Activated CD4-positive, alpha-beta T cell treated with anti-CD3 and anti-CD28 coated beads for 4 hours (primary cell): Measurements from ENCODE around the gene LRP1B.

Source experiments
- DNase-seq, 2 donors: peaks; one replicate each; pipeline ENCODE4 v3.0.0-alpha.2; 2020

Gene LRP1B

DNA sequence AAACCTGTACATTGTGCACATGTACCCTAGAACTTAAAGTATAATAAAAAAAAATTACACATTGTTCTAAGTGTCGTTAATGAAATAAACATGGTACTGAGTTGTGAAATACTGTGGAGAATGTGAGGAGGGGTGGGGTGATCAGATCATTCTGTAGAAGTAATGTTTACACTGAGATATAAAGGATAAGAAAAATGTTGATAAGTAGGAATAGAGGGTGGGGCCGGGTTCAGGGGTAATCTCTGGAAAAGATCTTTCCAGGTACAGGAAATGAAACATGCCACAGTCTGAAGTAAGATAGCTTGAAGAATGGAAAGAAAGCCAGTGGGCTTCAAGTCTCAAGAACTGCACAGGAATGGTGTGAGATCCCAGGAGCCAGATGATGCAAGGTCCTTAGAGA is 1482.4 kb downstream of the LRP1B start:
- no peak for DNase-seq

DNA sequence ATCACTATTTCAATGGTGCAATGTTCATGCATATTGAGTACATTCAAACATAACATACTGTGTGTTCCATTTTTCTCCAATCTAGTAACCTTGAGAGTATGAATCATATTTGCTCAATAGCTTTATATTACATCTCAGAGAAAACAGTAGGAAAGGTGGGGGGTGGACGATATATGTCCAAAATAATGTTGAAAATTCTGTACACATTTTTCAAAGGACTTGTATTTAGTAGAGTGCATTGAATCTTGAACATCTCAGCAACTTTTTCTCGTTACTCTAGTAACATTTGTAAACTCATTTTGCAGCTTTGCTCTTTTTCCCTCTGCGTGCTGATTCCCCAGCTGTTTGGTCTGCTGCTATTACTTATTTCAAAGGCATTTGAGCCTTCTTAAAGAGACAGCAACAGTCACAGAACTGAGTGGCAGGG is 1487.0 kb downstream of the LRP1B start:
- no peak for DNase-seq

DNA sequence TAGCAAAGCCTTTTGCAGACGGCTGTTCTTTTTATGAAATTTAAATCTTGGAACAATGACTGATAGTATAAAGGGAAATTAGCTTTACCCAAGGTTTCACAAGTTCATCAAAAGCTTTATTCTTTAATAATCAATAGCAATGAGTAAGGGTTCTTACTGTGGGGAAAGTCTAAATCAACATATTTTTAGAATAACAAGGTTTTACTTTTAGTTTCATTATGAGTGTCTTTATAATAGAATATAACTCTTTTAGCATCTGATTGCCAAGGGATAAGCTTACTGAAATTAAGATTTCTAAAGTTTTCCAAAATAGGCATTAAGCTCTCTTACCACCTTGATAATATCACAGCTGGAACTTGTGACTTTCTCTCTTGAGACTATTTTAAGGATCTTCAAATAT is 1489.7 kb downstream of the LRP1B start:
- no peak for DNase-seq

DNA sequence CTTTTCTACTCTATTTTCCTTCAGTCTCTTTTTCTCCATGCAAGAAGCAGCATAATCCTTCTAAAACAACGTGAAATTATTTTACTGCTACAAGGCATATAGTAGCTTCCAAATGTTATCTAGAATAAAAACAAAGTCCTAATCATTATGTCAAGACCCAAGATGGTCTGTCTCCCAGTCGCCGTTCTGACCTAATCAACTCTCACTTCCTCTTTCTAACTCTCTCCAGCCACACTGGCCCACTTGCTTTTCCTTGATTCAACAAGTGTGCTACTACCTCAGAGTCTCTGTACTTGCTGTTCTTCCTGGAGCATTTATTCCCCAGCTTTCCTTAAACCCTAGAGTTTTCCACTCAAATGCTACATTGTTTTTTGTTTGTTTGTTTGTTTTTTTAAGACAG is 1491.2 kb downstream of the LRP1B start:
- DNase-seq = no peak

DNA sequence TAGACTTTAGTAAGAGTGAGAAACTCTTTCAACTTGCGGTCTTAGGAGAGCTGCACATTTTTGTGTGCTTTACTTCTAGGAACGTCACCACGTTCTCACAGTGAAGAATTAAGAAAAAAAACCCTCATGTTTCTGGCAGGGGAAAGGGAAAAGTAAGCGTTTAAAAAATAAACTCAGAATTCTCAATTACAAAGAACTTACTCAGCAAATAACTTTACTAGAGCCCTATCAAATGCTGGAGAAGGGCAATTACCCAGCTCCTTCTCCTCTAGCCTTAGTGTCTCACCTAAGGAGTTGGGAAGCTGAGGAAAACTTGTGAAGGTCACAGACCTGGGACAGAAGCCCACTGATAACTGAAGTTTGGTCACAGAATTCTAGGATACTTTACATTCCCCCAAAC is 1500.3 kb downstream of the LRP1B start:
- DNase-seq = no peak

DNA sequence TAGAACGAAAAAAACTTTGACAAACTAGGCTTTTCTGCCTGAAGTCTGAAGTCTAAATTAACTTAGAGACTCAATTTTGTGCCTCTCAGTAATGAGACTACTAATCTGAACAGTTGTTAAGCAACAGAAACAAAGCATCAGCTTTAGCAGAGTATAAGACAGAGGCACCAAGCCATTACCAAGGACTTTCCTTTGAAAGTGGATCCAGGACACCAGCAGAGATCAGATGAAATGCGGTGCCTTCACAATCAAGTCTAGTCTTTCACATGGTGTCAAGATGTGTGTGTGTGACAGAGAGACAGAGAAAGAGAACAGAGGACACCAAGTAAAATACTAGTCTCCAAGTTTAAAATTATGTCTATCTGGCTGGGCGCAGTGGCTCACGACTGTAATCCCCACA is 1502.9 kb downstream of the LRP1B start:
- DNase-seq = no peak

DNA sequence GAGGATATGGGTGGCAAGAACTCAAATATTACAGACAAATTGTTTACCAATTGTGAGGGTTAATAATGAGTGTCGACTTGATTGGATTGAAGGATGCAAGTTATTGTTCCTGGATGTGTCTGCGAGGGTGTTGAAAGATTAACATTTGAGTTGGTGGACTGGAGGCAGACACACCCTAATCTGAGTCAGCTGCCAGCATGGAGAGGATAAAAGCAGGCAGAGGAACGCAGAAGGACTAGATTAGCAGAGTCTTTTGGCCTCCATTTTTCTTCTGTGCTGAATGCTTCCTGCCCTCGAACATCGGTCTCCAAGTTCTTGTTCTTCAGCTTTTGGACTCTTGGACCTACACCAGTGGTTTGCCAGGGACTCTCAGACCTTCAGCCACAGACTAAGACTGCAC is 1503.7 kb downstream of the LRP1B start:
- DNase-seq = no peak

DNA sequence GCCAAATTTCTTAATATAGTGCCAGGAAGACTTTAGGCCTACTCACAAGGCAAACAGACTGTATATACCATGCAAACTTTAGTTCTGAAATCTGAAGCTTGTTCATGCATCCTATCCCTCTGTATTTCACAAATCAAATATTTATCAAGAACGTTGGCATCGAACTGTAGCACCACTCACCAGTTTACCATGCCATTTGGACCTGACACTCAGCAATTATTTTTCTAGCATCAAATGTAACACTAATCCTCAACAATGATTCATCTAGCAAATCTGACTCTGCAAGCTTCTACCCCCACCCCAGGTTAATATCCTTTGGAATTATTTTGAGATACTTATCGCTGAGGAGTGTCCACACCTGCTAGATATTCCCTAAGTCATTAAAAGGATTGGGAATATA is 1506.6 kb downstream of the LRP1B start:
- DNase-seq = no peak

DNA sequence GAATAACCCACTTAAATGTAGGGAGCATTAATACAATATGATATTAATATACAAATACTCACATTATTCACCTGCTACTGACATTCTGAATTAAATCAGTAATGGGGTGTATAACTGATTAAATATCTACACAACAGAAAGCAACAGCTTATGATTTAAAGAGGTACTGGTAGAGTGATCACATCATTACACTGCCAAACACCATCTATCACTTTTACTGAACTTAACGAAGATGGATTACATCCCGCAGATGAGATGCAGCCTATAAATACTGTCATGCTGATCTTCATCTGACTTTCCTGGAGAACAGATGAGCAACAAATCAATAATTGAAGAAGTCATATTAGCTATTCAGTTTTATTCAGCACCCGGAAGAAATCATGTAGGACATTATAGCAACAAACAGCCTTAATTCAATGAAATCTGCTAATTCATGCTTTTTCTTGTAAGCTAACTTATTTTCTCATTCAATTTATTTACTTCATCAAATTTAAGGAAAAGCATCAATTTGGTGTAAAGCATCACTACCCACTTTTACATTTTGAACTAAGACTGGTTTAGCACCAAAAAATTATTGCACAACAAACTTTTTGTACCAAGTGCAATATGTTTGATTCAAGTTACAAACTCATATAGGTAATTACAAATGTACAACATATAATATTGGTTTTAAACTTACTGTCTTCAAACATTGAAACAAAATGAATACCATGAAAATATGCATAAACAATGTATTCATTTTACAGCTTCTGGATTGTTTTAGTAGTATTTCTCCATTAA is 1509.0 kb downstream of the LRP1B start:
- DNase-seq = no peak

DNA sequence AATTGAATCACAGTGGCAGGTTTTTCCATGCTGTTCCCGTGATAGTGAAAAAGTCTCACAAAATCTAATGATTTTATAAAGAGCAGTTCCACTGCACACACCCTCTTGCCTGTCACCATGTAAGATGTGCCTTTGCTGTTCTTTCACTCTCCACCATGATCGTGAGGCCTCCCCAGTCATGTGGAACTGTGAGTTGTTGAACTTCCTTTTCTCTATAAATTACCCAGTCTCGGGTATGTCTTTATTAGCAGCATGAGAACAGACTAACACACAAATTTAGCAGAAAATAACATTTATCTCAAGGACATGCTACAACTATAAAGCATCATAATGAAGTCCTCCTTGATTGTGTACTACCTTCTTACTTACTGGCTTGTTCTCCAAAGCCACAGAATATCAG is 1526.0 kb downstream of the LRP1B start:
- DNase-seq = no peak

DNA sequence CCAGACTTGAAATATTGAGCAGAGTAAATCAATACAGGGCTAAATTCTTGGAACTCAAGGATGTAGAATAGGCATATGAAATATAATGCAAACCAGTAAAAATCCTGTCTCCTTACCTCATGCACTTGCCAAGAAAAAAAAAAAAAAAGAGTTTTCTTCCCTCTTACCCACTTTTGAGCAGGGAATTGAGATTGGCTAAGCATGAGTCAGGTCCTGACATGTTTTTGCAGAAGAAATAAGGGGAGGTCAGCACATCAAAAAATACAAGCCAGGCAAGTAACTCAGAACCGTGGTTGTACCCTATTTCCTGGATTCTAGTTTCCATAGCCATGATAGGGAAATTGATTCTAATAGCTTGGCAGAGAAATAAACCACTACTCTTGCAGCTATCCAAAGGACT is 1526.7 kb downstream of the LRP1B start:
- no peak for DNase-seq

DNA sequence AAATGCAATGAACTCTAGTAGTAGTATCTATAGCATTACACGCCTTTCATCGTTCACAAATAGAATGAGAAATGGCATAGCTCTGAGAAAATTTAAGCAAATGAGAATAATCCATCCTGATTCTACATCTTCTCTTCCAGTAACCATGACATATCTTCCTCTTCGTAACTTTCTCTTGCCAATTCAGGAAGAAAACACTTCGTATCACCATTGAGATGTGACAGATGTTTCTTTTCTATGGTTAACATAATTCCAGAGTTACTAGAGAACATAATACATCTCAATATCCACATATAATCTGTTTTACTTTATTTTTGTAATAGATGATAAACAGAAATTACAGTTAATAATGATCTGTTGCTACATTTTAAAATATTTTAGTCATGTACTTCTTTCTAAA is 1527.4 kb downstream of the LRP1B start:
- DNase-seq = no peak

DNA sequence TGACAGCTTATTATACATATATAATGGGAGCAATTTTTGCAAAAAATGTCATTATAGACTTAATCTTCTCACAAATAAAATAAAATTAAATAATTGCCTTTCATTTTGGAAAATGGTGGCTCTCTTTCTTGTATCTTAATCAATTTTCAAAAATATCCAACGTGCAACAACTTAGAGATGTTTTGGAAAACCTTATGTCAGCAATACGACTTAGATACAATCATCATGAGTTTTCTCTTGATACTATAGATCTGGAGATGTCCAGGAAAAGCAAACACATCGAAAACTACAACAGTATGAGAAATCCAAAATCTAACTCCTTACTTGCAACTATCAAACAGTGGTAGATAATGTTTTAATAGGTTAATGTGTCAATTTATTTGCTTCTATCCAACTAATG is 1529.0 kb downstream of the LRP1B start:
- DNase-seq = no peak

DNA sequence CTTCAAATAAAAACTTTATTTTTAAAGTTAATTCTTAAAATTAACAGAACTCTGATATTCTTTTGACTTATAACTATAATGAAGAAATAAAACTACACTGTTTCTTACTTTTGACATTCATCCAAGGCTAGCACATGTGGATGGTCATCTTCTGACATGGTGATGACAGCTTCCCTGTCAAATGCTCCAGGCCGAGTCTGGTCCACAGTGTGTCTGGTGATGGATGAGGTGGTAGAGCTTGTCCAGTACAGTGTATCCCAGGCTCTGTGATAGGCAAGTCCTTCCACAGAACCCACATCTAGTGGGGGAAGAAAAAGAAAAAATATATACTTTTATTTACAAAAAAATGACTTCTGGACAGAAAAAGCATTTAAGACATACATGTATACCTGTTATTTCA is 1529.5 kb downstream of the LRP1B start:
- DNase-seq = no peak

DNA sequence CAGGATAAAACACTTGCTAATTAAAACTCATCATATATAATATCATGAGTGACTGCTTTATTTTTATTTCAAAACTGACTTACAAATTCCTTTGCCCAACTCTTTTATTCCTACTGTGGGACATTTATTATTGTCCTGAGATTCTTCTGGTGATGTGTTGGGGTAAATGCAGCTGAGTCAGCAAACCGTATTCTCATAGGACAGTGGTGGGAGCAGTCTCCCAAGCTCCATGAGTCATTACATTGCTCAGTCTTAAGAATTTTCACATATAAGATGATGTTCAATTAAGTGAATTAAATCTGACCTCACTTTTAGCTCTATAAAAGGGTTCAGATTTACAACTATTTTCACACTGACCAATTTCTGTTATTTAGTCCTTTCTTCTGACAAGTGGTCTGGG is 1530.7 kb downstream of the LRP1B start:
- DNase-seq = no peak

DNA sequence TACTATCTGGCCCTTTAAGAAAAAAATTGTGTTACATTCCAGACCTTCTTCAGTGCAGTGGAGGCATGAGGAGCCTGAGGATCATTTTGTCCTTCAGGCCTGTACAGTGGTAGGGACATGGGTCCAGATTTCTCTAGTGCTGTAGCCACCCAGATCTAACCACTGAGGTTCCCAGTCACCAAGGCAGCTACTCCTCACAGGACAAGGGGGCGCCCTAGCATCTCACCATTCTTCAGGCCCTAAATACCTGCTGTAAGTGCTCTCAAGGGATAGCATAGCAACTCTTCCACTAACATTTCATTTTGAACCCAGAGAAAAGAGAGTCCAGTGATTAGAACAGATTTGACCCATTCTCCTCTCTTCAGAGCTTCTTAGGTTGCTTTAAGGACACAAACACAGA is 1533.0 kb downstream of the LRP1B start:
- no peak for DNase-seq

DNA sequence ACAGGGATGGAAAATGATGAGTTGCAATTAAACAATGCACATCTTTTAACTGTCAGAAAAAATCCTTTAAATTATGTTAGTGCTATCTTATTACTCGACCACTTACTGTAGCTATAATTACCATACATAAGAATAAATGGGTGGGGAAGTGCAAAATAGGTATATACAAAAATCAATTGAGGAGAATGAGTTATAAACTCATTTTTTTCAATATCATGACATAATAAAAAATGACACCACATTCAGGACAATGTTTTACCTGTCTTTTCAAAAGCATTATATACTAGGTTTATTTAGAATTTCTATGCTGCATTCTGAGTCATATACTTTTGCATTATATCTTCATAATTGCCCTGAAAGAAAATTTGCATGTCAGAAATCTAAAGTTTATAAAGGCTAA is 1533.6 kb downstream of the LRP1B start:
- no peak for DNase-seq

DNA sequence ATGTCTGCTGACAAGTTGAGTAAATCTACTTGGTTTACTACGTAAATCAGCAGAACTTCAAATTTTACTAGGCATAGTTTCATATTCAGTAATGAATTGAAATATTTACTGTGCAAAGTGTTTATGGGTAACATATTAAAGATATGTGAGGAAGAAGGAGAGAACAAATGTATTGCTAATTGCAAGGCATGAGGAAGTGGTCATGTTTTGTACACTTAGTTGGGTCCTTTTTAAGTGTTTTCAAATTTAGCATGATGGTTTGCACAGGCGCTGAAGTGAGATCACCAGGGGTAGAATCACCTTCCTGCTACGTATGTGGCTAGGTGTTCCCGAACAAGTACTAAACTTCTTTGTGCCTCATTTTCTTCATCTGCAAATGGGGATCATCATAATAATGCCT is 1534.4 kb downstream of the LRP1B start:
- no peak for DNase-seq

DNA sequence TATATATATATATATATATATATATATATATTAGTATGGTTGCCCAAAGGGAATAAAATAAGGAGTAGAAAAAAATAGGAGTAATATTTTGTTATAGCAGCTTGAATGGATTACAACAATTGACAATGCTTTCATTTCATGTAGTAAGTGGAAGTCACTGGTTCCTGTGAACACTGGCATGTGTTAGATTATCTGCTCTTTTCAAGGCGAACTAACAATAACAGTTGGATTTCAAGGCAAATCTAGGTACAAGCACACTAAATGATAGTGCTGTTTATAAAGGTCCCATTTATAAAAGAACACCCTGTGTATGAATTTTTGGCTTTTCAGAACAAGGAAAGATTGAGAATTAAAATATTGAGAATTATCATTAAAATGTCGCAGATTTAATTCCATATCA is 1535.7 kb downstream of the LRP1B start:
- DNase-seq = no peak

DNA sequence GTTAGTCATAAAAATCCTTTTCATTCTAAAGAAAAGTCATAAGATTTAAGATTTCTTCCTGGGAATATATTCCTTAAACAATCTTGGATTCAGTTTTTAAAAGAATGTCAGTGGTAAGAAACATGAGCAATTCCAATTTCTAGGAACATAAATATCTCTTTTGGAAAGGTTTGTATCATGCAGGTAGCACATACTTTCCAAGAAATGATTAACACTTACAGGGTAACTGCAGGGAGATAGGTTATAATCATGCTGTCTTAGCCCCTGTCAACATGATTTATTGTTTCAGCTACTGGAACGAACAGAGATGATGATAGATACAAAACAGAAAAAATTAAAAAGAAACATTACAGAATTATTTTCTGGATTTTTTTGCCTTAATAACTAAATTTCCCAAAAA is 1537.7 kb downstream of the LRP1B start:
- no peak for DNase-seq

DNA sequence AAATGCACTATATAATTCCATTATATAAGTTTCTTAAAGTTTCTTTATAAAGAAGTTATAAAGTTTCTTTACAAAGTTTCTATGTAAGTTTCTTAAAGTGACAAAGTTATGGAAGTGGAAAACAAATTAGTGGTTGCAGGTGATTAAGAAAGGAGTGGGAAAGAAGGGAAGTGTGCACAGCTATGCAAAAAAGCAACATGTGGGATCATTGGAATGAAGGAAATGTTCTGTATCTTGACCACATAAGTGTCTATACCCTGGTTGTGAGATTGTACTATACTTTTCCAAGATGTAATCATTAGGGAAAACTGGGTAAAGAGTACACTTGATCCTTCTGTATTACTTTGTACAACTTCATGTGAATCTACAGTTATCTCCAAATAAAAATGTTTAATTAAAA is 1541.1 kb downstream of the LRP1B start:
- DNase-seq = no peak

DNA sequence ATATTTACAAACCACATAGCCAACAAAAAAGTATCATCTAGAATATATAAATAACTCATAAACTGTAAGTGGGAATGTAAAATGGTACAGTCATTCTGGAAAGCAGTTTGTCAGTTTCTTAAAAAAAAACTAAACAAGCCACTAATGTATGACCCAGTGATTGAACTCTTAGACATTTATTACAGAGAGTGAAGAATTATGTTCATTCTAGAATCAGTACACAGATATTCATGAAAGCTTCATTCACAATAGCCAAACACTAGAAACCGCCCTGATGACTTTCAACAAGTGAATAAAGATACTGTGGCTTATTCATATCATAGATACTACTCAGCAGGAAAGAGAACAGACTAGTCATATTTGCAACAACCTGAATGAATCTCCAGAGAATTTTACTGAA is 1541.5 kb downstream of the LRP1B start:
- DNase-seq = no peak

DNA sequence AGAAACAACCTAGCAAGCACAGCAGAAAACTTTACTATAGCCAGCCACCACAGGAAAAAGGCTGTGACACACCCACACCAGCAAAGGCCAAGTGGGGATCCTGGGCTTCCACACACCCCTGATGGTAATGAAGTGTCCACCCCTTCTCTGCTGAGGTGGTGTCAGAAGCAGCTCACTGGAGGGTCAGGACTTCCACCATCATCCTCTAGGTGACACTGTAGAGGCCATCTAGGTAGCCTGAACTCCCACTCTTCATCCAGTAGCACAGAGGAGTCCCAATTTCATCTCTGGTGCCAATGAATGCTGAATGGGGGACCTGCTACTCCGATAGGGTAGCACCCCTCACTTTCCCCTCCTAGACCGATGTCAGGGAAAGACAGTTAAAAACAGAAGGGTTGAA is 1544.4 kb downstream of the LRP1B start:
- no peak for DNase-seq

DNA sequence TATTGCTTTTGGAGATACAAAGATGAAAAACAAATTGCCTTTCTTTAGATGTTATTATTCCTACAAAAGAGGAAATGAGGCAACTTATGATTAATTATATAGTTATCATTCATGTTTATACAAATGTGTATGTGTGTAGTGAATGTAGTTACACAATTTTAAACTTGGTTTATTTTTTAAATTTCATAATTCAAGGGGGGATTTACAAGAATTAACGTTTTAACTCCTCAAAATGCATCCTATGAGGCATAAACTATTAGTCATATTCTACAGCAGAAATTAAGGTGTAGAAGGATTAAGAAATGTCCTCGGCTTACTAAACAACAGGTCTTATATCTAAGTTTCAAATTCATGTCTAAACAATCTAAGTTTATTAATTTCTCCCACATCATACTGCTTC is 1545.8 kb downstream of the LRP1B start:
- DNase-seq = no peak

DNA sequence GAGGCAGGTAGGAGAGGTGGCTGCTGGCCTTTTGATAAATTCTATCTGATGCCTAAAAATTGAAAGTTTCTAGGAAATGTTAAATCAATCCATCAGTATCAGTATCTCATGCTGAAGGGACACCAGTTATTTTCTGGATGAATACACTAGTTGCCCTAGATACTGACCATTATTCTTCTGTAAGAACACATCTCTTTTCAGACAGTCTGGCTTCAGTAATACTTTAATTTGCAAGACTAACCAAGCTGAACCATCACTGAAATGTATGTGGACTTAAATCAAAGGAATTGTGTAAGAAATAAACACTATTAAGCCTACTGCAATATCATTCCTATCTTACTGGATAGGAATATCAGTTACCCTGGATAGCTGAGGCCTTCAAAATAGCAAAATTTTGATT is 1546.3 kb downstream of the LRP1B start:
- DNase-seq = no peak
